HG03575 (cell line): ENCODE results near the gene GNAI2.
"Not testable (repeated sequence)": the region's sequence is repeated elsewhere in the genome, so short reads cannot be mapped to it uniquely, and the experiment has no call there.

Experiments
- ATAC-seq: cut with Tn5 transposase; IDR thresholded peaks from one replicate; pipeline ENCODE4 v1.9.1; 2021; ENCODE audit not compliant: unreplicated experiment, insufficient number of reproducible peaks, low FRiP score; ENCODE audit errors: extremely low read depth

The GNAI2 gene

GRCh38 chr3:50241163-50241562, 5.2 kb downstream of the GNAI2 start:
- no peak for ATAC-seq

DNA sequence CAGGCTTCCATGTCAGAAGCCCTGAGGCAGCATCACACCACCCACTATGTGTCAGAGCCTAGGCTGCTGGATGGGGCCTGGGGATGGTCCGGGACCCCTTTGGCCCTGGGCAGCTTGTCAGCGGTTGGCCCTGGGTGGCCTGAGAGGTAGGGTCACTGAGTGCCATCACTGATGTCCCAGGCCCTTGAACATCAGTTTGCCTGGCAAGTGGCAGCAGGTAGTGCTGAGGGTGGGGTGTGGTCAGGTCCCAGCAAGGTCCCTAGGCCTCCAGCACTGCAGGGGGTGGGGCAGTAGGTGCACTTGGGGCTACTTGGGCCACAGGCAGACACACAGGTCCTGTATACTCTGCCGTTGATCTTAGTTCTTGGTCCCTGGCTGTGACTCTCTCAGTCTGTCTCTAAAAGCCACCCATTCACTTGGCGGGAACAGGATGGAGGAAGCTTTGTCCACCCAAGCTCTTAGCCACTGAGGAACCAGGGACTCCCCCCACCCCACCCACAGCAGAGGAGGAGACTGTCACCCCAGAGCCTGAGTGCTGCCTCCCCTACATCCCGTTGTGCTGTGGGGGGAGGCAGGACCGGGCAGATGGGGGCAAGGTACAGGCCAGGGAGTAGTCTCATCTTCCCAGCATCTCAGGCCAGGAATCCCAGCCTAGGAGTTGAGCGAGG, 5.8 kb downstream of the GNAI2 start:
- no peak for ATAC-seq

DNA sequence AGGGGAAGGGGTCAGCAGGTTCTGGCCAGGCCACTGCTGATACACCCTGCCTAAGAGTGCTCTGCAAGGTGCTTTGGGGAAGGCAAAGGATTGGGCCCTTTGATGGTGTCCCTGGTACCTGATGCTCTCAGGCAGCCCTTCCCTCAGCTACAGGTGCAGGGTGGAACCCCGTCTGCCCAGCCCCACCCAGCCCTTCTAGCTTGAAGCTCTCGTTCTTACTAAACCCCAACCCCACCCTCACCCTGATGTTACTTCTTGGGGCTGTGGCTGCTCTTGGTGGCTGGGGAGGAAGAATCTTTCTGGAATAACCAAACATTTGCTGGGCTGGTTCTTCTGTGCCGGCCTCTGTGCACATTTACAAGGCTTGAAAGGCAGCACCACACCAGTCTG, 6.4 kb downstream of the GNAI2 start:
- no peak for ATAC-seq

GRCh38 chr3:50242851-50243542, 7.0 kb downstream of the GNAI2 start:
- no peak for ATAC-seq

DNA sequence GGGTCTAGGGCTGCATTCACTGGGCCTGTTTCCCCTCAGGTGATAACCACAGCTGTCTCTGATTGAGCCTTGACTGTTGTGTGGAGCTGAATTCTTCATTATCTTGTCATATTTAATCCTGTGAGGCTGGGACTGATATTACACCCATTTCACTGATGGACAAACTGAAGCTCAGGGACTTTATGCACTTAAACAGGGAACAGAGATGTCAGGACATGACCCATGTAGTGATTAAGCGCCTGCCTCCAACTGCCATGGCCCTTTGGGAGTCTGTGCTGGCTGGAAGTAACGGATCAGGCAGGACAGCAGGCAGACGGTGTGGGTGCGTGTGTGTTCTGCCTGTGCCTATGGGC, 7.5 kb downstream of the GNAI2 start:
- no peak for ATAC-seq

GRCh38 chr3:50244813-50245212, 8.8 kb downstream of the GNAI2 start:
- ATAC-seq = not testable (repeated sequence)

GRCh38 chr3:50245251-50245745, 9.3 kb downstream of the GNAI2 start:
- ATAC-seq = no peak

- no peak for ATAC-seq
Observed at GRCh38 chr3:50245831-50246516, 10.0 kb downstream of the GNAI2 start.

DNA sequence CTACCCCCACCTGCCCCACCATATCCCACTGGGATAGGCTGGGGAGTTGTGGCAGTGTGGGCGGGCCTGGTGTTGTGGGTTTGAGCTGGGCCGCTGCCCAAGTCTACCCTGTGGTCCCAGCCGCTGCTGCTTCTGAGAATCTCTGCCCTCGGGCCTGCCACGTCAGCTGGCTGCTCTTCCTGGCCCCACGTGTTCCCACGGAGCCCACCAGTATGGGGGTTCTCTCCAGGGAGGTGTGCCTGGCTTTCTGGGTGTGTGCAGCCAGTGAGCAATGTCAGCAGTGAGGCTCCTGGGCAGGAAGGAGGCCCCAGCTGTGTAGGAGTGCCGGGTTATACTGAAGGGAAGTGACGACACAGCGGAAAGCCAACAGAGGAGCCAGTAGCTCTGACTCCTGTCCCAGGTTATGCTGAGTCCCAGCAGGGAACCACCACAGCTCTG, 10.5 kb downstream of the GNAI2 start:
- ATAC-seq = no peak

DNA sequence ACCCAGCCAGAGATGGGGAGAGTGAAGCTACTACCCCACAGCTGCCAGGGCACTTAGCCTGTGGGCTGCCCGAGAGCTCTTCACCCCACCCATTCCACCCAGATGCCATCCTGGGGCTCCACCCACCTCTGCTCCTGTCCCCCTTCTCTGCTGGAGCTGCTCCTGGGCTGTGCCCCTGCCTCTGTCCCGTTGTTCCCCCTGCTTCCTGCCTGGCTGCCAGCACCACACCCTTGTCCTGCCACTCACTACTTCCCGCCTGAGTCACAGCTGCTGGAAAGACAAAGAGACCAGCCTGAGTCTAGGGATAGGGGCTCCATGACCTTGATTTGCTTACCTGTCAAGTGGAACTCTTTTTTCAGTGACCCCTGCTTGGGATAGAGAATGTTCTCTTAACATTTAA, 12.4 kb downstream of the GNAI2 start:
- no peak for ATAC-seq

DNA sequence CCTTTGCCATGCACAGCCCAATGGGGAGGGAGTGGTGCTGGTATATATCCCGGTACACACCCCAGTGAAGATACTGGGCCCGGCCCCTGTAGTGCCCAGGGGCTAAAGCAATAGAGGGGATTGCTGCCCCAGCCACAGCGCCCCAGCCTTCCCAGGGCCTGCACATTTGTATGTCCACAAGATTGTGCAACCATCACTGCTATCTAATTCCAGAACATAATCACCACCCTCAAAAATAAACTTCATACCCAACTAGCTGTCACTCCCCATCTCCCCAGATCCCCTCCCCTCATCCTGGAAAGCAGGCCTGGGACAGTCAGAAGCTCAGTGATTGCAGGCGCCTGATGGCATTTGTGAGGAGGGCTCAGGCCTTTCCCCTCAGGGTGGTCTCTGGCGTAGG, 13.5 kb downstream of the GNAI2 start:
- ATAC-seq = no peak

DNA sequence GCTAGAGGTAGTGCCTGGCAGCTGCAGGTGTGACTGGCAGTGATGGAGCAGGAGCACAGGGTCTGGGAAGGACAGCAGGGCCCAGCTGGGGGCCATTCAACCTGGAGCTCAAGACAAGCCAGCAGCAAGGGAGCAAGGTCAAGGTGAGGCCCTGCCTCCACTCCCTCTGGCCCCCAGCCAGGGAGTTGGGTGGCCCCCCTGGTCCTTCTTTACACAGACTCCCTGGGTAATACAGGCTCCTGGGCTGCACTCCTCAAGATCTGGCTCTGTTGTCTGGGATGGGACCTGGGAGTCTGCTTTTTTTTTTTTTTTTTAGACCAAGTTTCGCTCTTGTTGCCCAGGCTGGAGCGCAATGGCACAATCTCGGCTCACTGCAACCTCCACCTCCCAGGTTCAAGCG, 14.5 kb downstream of the GNAI2 start:
- ATAC-seq = no peak

- ATAC-seq = no peak
Observed at GRCh38 chr3:50251220-50251619, 15.2 kb downstream of the GNAI2 start.

- no peak for ATAC-seq
Observed at GRCh38 chr3:50254577-50255250, 18.7 kb downstream of the GNAI2 start.

GRCh38 chr3:50255251-50255615, 19.2 kb downstream of the GNAI2 start:
- no peak for ATAC-seq

DNA sequence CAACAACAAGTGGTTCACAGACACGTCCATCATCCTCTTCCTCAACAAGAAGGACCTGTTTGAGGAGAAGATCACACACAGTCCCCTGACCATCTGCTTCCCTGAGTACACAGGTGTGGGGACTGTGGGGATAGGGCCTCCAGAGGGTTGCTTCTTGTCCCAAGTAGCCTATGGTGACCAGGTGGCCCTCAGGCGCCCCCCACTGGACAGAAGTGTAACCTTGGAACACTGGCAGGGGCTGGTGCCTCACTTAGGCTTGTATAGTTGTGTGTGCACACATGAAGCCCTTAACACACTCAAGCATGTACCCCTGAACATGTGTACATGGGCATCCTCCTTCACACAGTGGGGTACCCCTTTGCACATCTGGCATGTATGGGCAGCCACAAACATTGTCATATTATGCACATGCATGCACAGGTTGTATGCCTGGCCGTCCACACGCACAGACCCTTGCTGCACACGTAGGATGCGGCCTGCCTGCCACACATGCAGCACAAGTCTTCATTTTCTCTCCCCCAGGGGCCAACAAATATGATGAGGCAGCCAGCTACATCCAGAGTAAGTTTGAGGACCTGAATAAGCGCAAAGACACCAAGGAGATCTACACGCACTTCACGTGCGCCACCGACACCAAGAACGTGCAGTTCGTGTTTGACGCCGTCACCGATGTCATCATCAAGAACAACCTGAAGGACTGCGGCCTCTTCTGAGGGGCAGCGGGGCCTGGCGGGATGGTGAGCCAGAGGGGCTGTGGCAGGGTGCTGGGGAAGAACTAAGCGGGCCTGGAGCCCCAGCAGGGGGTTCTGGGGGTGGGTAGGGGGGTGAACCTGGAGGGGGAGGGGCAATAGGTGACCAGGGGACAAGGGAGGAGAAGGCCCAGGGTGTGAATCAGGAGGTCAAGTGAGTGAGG, 21.2 kb downstream of the GNAI2 start:
- no peak for ATAC-seq

DNA sequence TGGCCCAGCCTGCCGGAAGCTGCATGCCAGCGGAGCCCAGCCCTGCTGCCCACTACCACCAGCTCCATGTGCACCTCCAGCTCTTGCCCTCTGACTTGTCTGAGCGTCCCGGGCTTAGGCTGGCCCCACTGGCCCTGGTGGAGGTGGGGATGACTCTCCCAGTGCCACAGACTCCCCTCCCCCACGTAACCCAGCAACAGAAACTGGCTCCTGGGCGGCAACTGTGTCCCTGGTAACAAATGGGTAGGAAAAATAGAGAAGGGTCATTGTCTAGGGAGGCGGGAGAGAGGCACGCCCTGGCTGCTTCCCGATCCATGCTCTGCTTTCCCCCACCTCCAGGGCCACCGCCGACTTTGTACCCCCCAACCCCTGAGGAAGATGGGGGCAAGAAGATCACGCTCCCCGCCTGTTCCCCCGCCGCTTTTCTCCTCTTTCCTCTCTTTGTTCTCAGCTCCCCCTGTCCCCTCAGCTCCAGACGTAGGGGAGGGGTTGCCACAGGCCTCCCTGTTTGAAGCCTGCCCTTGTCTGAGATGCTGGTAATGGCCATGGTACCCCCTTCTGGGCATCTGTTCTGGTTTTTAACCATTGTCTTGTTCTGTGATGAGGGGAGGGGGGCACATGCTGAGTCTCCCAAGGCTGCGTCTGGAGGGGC, 22.2 kb downstream of the GNAI2 start:
- ATAC-seq = no peak

DNA sequence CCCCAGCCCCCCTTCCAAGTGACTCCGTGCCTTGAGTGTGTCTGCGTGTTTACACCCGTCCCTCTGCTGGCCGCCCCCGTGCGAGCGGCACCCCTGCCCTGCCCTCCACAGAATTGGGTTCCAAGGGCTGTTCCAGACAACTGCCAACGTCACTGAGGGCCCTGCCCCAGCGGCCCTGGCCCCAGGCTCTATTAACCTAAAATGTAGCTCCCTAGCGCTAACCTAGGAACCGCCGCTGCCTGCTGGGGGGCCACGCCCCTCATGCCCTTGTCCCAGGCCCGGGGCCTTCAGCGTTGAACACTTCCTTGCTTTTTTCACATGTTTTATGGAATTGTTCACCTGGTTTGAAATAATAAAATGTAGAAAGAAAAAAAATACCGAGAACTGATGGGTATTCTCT, 23.0 kb downstream of the GNAI2 start:
- ATAC-seq = no peak
